HCT116 (cell line): ENCODE data around the gene IPO5. TPM values are rescaled to one million over a fixed set of nuclear protein-coding genes. Genes with fewer than 3 reads are reported as not detected.

ENCODE experiments used
- ATAC-seq: fragments of 200-7000 bp; cut with Tn5 transposase; 2 replicates; pipeline ENCODE4 v1.9.1; 2020; ENCODE audit warnings: mild to moderate bottlenecking, moderate library complexity
- BruUV-seq: library from RNA; stranded (reverse); fragments of 400-500 nt; replicated peaks from 2 replicates; lab custom pipeline; 2021; lab: Mats Ljungman, UMichigan
- CTCF ChIA-PET: fragments of 300-600 bp; sonication (Branson Sonifier 250); formaldehyde crosslinking; loops from one replicate; lab custom pipeline; 2021; ENCODE audit warnings: antibody characterized with exemption; lab: Charles Lee
- POLR2A ChIA-PET: fragments of 300-600, 350-600 bp; sonication (Branson Sonifier 250); formaldehyde crosslinking; loops from one replicate; lab custom pipeline; 2021; ENCODE audit warnings: antibody characterized with exemption; lab: Charles Lee
- RAD21 ChIA-PET, 2 experiments: fragments of 300-600 bp; sonication (Branson Sonifier 250); formaldehyde crosslinking; loops; one replicate each; lab custom pipeline; 2023; ENCODE audit warnings: low total read pairs in 2 of 2; ENCODE audit not compliant: uncharacterized antibody in 2 of 2, unreplicated experiment in 2 of 2, low non-redundant PET in 1 of 2; lab: Charles Lee
- DNase-seq: peaks from one replicate; pipeline ENCODE4 v3.0.0-alpha.2; 2010; ENCODE audit warnings: low read depth, low spot score
- H2AFZ ChIP-seq: fragments of 200-600 bp; shearing (Covaris generic), sonication (generic); 2 replicates; pipeline ENCODE4 v1.6.1; 2017; ENCODE audit warnings: low read depth, mixed run types, mixed read lengths, antibody characterized with exemption, low read length; ENCODE audit not compliant: poor library complexity, severe bottlenecking
- H3K27ac ChIP-seq: 2 replicates; pipeline ENCODE4 v1.5.1; 2012; ENCODE audit warnings: low read depth, low read length
- H3K27me3 ChIP-seq: fragments of 200-600 bp; sonication (generic); 2 replicates; pipeline ENCODE4 v1.6.1; 2016; ENCODE audit warnings: mixed run types, low read length, mixed read lengths; ENCODE audit not compliant: insufficient read depth
- H3K36me3 ChIP-seq, 2 experiments: fragments of 200-500 bp in 1 of 2; fragments of 200-600 bp in 1 of 2; sonication (Bioruptor generic) in 1 of 2; sonication (generic) in 1 of 2; 2 replicates each; pipeline versions ENCODE4 v1.5.1 to v1.6.1; 2014 to 2016; ENCODE audit warnings: low read length in 2 of 2, inconsistent platforms in 1 of 2, mixed read lengths in 1 of 2, mixed run types in 1 of 2; ENCODE audit not compliant: insufficient read depth in 2 of 2, control insufficient read depth in 1 of 2
- H3K4me1 ChIP-seq, 2 experiments: fragments of 200-600 bp in 1 of 2; sonication (generic) in 1 of 2; 2 replicates each; pipeline versions ENCODE4 v1.5.1 to v1.6.1; 2012 to 2017; ENCODE audit warnings: low read length in 2 of 2, inconsistent platforms in 1 of 2, mild to moderate bottlenecking in 1 of 2, mixed read lengths in 1 of 2, mixed run types in 1 of 2, moderate library complexity in 1 of 2; ENCODE audit not compliant: insufficient read depth in 2 of 2, control insufficient read depth in 1 of 2
- H3K4me2 ChIP-seq: fragments of 200-600 bp; sonication (generic); 2 replicates; pipeline ENCODE4 v1.6.1; 2017; ENCODE audit warnings: mixed run types, low read length, mixed read lengths
- H3K4me3 ChIP-seq, 2 experiments: fragments of 200-600 bp in 1 of 2; sonication (generic) in 1 of 2; replicated peaks in 1 of 2; 2 replicates each; pipeline ENCODE4 v1.5.1; 2011 to 2016; ENCODE audit warnings: low read length in 2 of 2, control low read depth in 1 of 2, low read depth in 1 of 2, mild to moderate bottlenecking in 1 of 2, mixed read lengths in 1 of 2, mixed run types in 1 of 2
- H3K79me2 ChIP-seq: fragments of 200-600 bp; sonication (generic); 2 replicates; pipeline ENCODE4 v1.6.1; 2017; ENCODE audit warnings: mild to moderate bottlenecking, mixed run types, low read length, moderate library complexity, mixed read lengths; ENCODE audit not compliant: insufficient read depth
- H3K9ac ChIP-seq: fragments of 200-600 bp; sonication (generic); 2 replicates; pipeline ENCODE4 v1.6.1; 2016; ENCODE audit warnings: low read length, mixed read lengths
- H3K9me2 ChIP-seq: fragments of 200-600 bp; sonication (generic), shearing (Covaris generic); 2 replicates; pipeline ENCODE4 v1.6.1; 2017; ENCODE audit warnings: mixed run types, mild to moderate bottlenecking, moderate library complexity; ENCODE audit not compliant: insufficient read depth
- H3K9me3 ChIP-seq, 2 experiments: fragments of 200-500 bp in 1 of 2; fragments of 200-600 bp in 1 of 2; sonication (Bioruptor generic) in 1 of 2; sonication (generic) in 1 of 2; 2 replicates each; pipeline ENCODE4 v1.6.1; 2014 to 2017; ENCODE audit warnings: low read length in 2 of 2, mixed read lengths in 2 of 2, inconsistent platforms in 1 of 2, low read depth in 1 of 2, mild to moderate bottlenecking in 1 of 2, mixed run types in 1 of 2, moderate library complexity in 1 of 2; ENCODE audit not compliant: control insufficient read depth in 1 of 2, insufficient read depth in 1 of 2
- H4K20me1 ChIP-seq: fragments of 200-600 bp; sonication (generic), shearing (Covaris generic); 2 replicates; pipeline ENCODE4 v1.6.1; 2017; ENCODE audit warnings: mixed run types, mild to moderate bottlenecking, moderate library complexity; ENCODE audit not compliant: insufficient read depth
- ATF3 ChIP-seq: IDR thresholded peaks from 2 replicates; pipeline ENCODE4 v1.6.1; 2012
- CBX3 ChIP-seq: IDR thresholded peaks from 2 replicates; pipeline ENCODE4 v1.6.1; 2012; ENCODE audit warnings: low read depth
- CTCF ChIP-seq, 3 experiments: fragments of 200-600 bp in 1 of 3; sonication (generic) in 1 of 3; IDR thresholded peaks in 2 of 3; conservative IDR thresholded peaks in 1 of 3; 2 replicates each; pipeline ENCODE4 v1.5.1; 2012 to 2017; ENCODE audit warnings: low read depth in 2 of 3, low read length in 2 of 3, antibody characterized with exemption in 1 of 3, borderline replicate concordance in 1 of 3, control low read depth in 1 of 3, mild to moderate bottlenecking in 1 of 3, mixed read lengths in 1 of 3, mixed run types in 1 of 3, moderate library complexity in 1 of 3; ENCODE audit not compliant: insufficient read depth in 1 of 3
- EGR1 ChIP-seq: IDR thresholded peaks from 2 replicates; pipeline ENCODE4 v1.6.1; 2012; ENCODE audit warnings: low read depth
- EZH2 ChIP-seq: fragments of 200-600 bp; sonication (generic); IDR thresholded peaks from 2 replicates; pipeline ENCODE4 v1.6.1; 2017; ENCODE audit warnings: antibody characterized with exemption, mixed run types
- EZH2phosphoT487 ChIP-seq: fragments of 200-600 bp; IDR thresholded peaks from 2 replicates; pipeline ENCODE4 v1.6.1; 2018; ENCODE audit warnings: antibody characterized with exemption, borderline replicate concordance
- FOSL1 ChIP-seq: IDR thresholded peaks from 2 replicates; pipeline ENCODE4 v1.6.1; 2012; ENCODE audit warnings: low read depth
- MAX ChIP-seq: IDR thresholded peaks from 2 replicates; pipeline ENCODE4 v1.6.1; 2012
- POLR2AphosphoS5 ChIP-seq: IDR thresholded peaks from 2 replicates; pipeline ENCODE4 v1.6.1; 2011; ENCODE audit warnings: mild to moderate bottlenecking, low read depth, low read length, moderate library complexity
- RAD21 ChIP-seq: IDR thresholded peaks from 2 replicates; pipeline ENCODE4 v1.6.1; 2012; ENCODE audit warnings: low read depth, mild to moderate bottlenecking
- REST ChIP-seq: IDR thresholded peaks from 2 replicates; pipeline ENCODE4 v1.6.1; 2012; ENCODE audit warnings: low read depth
- SIN3A ChIP-seq: IDR thresholded peaks from 2 replicates; pipeline ENCODE4 v1.6.1; 2012; ENCODE audit warnings: low read depth
- SRF ChIP-seq: IDR thresholded peaks from 2 replicates; pipeline ENCODE4 v1.6.1; 2012; ENCODE audit warnings: low read depth
- ZNF274 ChIP-seq: fragments of 200-500 bp; sonication (Bioruptor generic); IDR thresholded peaks from 2 replicates; pipeline ENCODE4 v1.6.1; 2014; ENCODE audit warnings: mild to moderate bottlenecking, low read depth, low read length, inconsistent platforms
- intact Hi-C: fragments of 100-400 bp; cut with micrococcal nuclease; formaldehyde crosslinking; loops from 2 replicates; pipeline ENCODE4 v1.10.0; 2022
- total RNA-seq: library from RNA; stranded (reverse); gene quantifications from one replicate; pipeline ENCODE4 v1.2.1, GENCODE V29; 2021; ENCODE audit not compliant: unreplicated experiment

IPO5 gene
- total RNA-seq, 1 experiment from 2014 or later: 237 TPM

DNA sequence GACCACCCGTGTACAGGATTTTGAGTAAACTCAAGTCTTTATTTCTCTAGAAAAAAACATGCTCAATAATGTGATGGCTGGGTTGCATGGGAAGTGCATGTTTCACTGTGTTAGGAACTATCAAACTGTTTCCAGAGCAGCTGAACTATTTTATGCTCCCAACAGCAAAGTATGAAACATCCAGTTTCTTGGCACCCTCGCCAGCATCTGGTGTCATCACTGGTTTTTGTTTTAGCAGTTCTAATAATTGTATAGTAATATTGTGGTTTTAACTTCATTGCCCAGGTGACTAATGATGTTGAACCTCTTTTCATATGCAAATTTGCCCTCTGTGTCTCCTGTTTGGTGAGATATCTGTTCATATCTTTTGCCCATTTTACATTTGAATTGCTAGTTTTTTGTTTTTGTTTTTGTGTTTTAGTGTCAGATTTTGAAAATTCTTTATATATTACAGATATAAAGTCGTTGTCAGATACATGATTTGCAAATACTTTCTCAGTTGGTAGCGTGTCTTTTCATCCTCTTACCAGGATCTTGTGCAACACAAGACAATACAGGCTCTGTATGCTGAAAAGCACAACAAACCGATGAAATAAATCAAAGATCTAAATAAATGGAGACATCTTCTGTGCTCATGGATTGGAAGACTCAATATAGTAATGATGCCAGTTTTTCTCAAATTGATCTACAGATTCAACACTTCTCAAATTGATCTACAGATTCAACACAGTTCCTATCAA, 87.8 kb downstream of the IPO5 start:
- no peaks in the 10 kb centered on the region for H3K27me3 ChIP-seq
- H3K79me2 ChIP-seq: no peaks in the 10 kb centered on the region
- TF ChIP-seq SRF (no peak), EZH2phosphoT487 (no peak), ZNF274 (no peak), RAD21 (no peak), CBX3 (no peak), CTCF (IDR thresholded peaks at IDR 0.05 in 2 of 3, conservative IDR thresholded peaks at IDR 0.05 in 1 of 3; ENCODE audit: borderline replicate concordance in 1 of 3, insufficient read depth in 1 of 3, low read depth in 2 of 3, low read length in 2 of 3) (no peak), REST (no peak), EZH2 (no peak), ATF3 (no peak), MAX (no peak), FOSL1 (no peak), EGR1 (no peak), SIN3A (no peak), POLR2AphosphoS5 (no peak)
- BruUV-seq: no TSS peak
- H3K4me1 ChIP-seq: no peaks in the 10 kb centered on the region; a peak in 1 of 4 replicates
- H3K27ac ChIP-seq: no peak overlapping the region
- ChIA-PET RAD21 (no interaction called here), CTCF (no interaction called here), POLR2A (no interaction called here)
- H3K36me3 ChIP-seq: no peaks in the 10 kb centered on the region
- no peaks in the 10 kb centered on the region for H4K20me1 ChIP-seq
- DNase-seq (no peak), ATAC-seq (no peak)
- no peaks in the 10 kb centered on the region for H3K9me3 ChIP-seq
- H3K9ac ChIP-seq: no peak overlapping the region
- no peak overlapping the region for H3K4me2 ChIP-seq
- no peak overlapping the region for H3K4me3 ChIP-seq
- no peak overlapping the region for H2AFZ ChIP-seq
- intact Hi-C loops: loop anchor here (5.0 kb wide), 1 partner anchor 796 kb away; no protein-coding TSS in a partner anchor
- H3K9me2 ChIP-seq: no peaks in the 10 kb centered on the region
